RWPE2 (cell line): ENCODE data around the gene GSTA2.

Source experiments
- ATAC-seq: fragments of 200-7000 bp; cut with Tn5 transposase; 3 replicates; pipeline ENCODE4 v1.9.1; 2021; ENCODE audit warnings: low read depth
- DNase-seq: peaks from one replicate; pipeline ENCODE4 v3.0.0-alpha.2; 2020; ENCODE audit warnings: low spot score
- H3K27ac ChIP-seq: fragments of 450-650 bp; 2 replicates; pipeline ENCODE4 v1.5.1; 2017; ENCODE audit warnings: mild to moderate bottlenecking; ENCODE audit not compliant: poor library complexity, severe bottlenecking
- H3K27me3 ChIP-seq: fragments of 250-450 bp; sonication (Bioruptor Pico); 2 replicates; pipeline ENCODE4 v1.5.1; 2021; ENCODE audit warnings: mild to moderate bottlenecking, moderate library complexity; ENCODE audit not compliant: insufficient read depth, poor library complexity, severe bottlenecking
- H3K36me3 ChIP-seq: fragments of 250-450 bp; sonication (Bioruptor Pico); 2 replicates; pipeline ENCODE4 v1.5.1; 2020; ENCODE audit warnings: low read depth, mild to moderate bottlenecking, moderate library complexity
- H3K4me1 ChIP-seq: fragments of 250-450 bp; sonication (Bioruptor Pico); 2 replicates; pipeline ENCODE4 v1.5.1; 2021; ENCODE audit warnings: mild to moderate bottlenecking, moderate library complexity; ENCODE audit not compliant: insufficient read depth, poor library complexity, severe bottlenecking
- H3K4me3 ChIP-seq: fragments of 250-450 bp; sonication (Bioruptor Pico); 2 replicates; pipeline ENCODE4 v1.5.1; 2021; ENCODE audit warnings: mild to moderate bottlenecking, moderate library complexity; ENCODE audit not compliant: severe bottlenecking
- H3K9me3 ChIP-seq: fragments of 250-450 bp; sonication (Bioruptor Pico); 2 replicates; pipeline ENCODE4 v1.5.1; 2021; ENCODE audit warnings: mild to moderate bottlenecking, moderate library complexity; ENCODE audit not compliant: severe bottlenecking
- CTCF ChIP-seq: fragments of 450-650 bp; IDR thresholded peaks from one replicate; pipeline ENCODE4 v1.5.1; 2017; ENCODE audit warnings: mild to moderate bottlenecking, moderate library complexity; ENCODE audit not compliant: poor library complexity, severe bottlenecking

Gene GSTA2

GRCh38 chr6:52746213-52746612 lies 17.1 kb downstream of the GSTA2 start:
- H3K27me3 ChIP-seq = no peaks in the 10 kb centered on the region
- no peak overlapping the region for H3K27ac ChIP-seq
- no peaks in the 10 kb centered on the region for H3K4me1 ChIP-seq
- no peak for DNase-seq
- ATAC-seq = no peak
- H3K4me3 ChIP-seq = no peak overlapping the region
- no peaks in the 10 kb centered on the region for H3K36me3 ChIP-seq
- H3K9me3 ChIP-seq = no peaks in the 10 kb centered on the region
- TF ChIP-seq CTCF = no peak

DNA sequence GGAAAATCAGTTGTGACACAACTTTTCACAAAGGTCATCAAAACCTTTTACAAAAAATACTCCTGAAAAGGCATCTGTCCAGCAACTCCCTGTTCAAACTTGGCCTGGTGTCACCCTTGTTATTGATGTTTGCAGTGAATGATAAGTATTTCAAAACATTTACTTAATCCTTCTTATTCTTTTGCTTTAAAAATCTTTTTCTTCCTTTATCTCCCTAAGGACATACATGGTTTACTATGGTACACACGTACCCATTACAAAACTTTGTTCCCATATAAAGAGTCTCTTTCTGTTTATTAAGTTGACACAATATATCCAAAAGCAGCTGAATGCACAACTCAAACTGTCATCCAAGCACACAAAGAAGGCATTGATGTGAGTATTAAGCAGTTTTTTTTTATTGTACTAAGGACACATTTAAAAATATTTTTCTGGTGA lies 17.5 kb downstream of the GSTA2 start:
- Histone ChIP-seq H3K27me3 (no peaks in the 10 kb centered on the region), H3K4me3 (no peak overlapping the region), H3K4me1 (no peaks in the 10 kb centered on the region), H3K27ac (no peak overlapping the region), H3K36me3 (no peaks in the 10 kb centered on the region), H3K9me3 (no peaks in the 10 kb centered on the region)
- no peak for TF ChIP-seq CTCF
- ATAC-seq (no peak), DNase-seq (no peak)

DNA sequence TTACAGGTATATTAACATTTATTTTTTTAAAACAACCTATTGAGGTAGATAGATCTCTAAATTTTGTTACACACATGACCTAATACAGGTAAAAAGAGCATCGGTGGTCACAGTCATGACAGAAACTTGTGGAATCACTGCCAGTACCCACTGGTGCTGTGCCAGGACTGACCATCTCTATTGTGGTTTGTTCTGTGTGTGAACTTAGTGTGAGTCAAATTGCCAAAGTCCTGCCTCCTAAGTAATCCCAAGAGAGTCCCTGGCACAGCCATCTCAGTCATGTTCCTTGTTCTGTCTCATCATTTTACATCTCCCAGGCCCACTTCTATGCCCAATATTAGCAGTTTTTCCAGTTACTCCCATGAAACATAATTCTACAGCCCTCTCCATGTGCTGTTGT lies 21.4 kb downstream of the GSTA2 start:
- H3K27me3 ChIP-seq = no peaks in the 10 kb centered on the region
- H3K4me1 ChIP-seq = no peaks in the 10 kb centered on the region
- no peak overlapping the region for H3K27ac ChIP-seq
- no peak for DNase-seq
- H3K36me3 ChIP-seq = no peaks in the 10 kb centered on the region
- TF ChIP-seq CTCF = no peak
- H3K9me3 ChIP-seq = no peaks in the 10 kb centered on the region
- no peak for ATAC-seq
- no peak overlapping the region for H3K4me3 ChIP-seq

- H3K27ac ChIP-seq = no peak overlapping the region
- no peaks in the 10 kb centered on the region for H3K9me3 ChIP-seq
- DNase-seq (no peak), ATAC-seq (no peak)
- H3K4me3 ChIP-seq = no peak overlapping the region
- no peak for TF ChIP-seq CTCF
- no peaks in the 10 kb centered on the region for H3K4me1 ChIP-seq
- H3K27me3 ChIP-seq = no peaks in the 10 kb centered on the region
- H3K36me3 ChIP-seq = no peaks in the 10 kb centered on the region
Observed at GRCh38 chr6:52739627-52740026, 23.6 kb downstream of the GSTA2 start.

DNA sequence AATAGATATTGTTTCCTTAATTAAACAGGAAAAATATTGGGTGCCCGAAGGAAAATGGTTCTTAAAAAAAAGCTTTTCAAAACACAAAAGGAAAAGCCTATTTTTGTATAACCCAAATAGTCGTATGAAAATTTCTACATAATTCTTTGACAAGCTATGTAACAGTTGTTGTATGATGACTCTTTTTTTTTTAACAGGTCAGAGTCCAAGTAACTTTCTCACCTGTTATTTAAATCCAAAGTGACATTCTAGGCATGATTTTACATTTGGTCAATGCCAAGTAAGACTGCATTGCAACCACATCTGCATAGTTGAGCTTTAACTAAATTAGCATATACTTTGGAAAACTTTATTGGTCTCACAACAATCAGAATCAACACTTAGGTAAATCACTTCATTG lies 24.1 kb downstream of the GSTA2 start:
- no peak for TF ChIP-seq CTCF
- H3K4me1 ChIP-seq = no peaks in the 10 kb centered on the region
- no peaks in the 10 kb centered on the region for H3K36me3 ChIP-seq
- no peak for ATAC-seq
- H3K27ac ChIP-seq = no peak overlapping the region
- no peaks in the 10 kb centered on the region for H3K27me3 ChIP-seq
- H3K4me3 ChIP-seq = no peak overlapping the region
- no peak for DNase-seq
- no peaks in the 10 kb centered on the region for H3K9me3 ChIP-seq
